ENCODE measurements around the gene DCLK1.
"Not testable (repeated sequence)": the region's sequence is repeated elsewhere in the genome, so short reads cannot be mapped to it uniquely, and the experiment has no call there.

The DCLK1 gene

DNA sequence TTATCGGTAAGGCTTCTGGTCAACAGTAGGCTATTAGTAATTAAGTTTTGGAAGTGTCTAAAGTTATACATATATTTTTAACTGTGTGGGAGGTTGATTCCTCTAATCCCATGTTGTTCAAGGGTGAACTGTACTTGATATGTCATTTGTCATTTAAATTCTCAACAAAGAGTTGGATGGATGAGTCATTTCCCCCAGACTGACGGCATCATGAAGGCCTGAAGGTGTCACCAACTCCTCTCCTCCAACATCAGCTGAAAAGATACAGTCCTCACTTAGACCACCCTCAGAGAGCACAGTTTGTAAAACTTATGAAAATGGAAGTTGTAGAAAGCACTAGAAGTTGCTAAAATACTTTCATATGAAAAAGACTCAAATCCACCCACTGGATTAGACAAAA is 48.8 kb downstream of the DCLK1 start:
- no peak overlapping the region for H3K4me3 ChIP-seq (ENCODE audit: low read depth, low read length)
- no peak for DNase-seq (ENCODE audit: low read depth)
- no peak for TF ChIP-seq CTCF (conservative IDR thresholded peaks at IDR 0.05; ENCODE audit: low read depth, low read length)

- no peak for DNase-seq (ENCODE audit: low read depth)
- TF ChIP-seq CTCF (conservative IDR thresholded peaks at IDR 0.05; ENCODE audit: low read depth, low read length) = no peak
- H3K4me3 ChIP-seq (ENCODE audit: low read depth, low read length) = no peak overlapping the region
These were observed 55.0 kb downstream of the DCLK1 start for GRCh38 chr13:36076211-36076610.

DNA sequence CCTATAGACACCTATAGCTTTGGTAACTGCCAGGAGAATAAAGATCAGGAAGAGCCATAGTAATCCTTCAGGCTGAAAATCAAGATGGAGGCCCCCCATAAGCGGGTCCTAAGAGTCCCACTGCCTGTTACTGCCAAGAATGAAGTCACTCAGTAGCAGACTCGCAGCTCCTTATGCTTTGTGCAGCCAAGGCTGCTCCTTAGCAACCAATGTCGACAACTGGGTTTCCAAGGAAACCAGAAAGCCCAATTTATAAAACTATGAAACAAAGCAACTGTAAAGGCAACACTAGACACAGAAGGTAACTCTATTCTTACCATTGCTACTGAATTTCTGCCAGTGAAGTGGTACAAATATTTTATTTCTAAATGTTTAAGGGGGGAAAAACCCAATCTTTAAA is 56.5 kb downstream of the DCLK1 start:
- H3K4me3 ChIP-seq (ENCODE audit: low read depth, low read length) = no peak overlapping the region
- TF ChIP-seq CTCF (conservative IDR thresholded peaks at IDR 0.05; ENCODE audit: low read depth, low read length) = no peak
- no peak for DNase-seq (ENCODE audit: low read depth)

GRCh38 chr13:36072152-36072935 is 58.8 kb downstream of the DCLK1 start:
- TF ChIP-seq CTCF (conservative IDR thresholded peaks at IDR 0.05; ENCODE audit: low read depth, low read length) = no peak
- no peak for DNase-seq (ENCODE audit: low read depth)

GRCh38 chr13:36070504-36071192 is 60.5 kb downstream of the DCLK1 start:
- not testable (repeated sequence) for DNase-seq (ENCODE audit: low read depth); H3K4me3 ChIP-seq (ENCODE audit: low read depth, low read length)

More at GRCh38 chr13:36072152-36072935, 58.8 kb downstream of the DCLK1 start:
- H3K4me3 ChIP-seq (ENCODE audit: low read depth, low read length) = no peak overlapping the region

- no peak for TF ChIP-seq CTCF (conservative IDR thresholded peaks at IDR 0.05; ENCODE audit: low read depth, low read length)
- no peak overlapping the region for H3K4me3 ChIP-seq (ENCODE audit: low read depth, low read length)
These were observed 61.3 kb downstream of the DCLK1 start for GRCh38 chr13:36069881-36070366.

GRCh38 chr13:36068991-36069390 is 62.2 kb downstream of the DCLK1 start:
- no peak overlapping the region for H3K4me3 ChIP-seq (ENCODE audit: low read depth, low read length)
- DNase-seq (ENCODE audit: low read depth) = no peak
- no peak for TF ChIP-seq CTCF (conservative IDR thresholded peaks at IDR 0.05; ENCODE audit: low read depth, low read length)

More at GRCh38 chr13:36069881-36070366, 61.3 kb downstream of the DCLK1 start:
- no peak for DNase-seq (ENCODE audit: low read depth)
